ENCODE data around the gene ACD.
A peak's percentile ranks its signal among the peaks of the same experiment; 100 is the strongest.

Gene ACD

DNA sequence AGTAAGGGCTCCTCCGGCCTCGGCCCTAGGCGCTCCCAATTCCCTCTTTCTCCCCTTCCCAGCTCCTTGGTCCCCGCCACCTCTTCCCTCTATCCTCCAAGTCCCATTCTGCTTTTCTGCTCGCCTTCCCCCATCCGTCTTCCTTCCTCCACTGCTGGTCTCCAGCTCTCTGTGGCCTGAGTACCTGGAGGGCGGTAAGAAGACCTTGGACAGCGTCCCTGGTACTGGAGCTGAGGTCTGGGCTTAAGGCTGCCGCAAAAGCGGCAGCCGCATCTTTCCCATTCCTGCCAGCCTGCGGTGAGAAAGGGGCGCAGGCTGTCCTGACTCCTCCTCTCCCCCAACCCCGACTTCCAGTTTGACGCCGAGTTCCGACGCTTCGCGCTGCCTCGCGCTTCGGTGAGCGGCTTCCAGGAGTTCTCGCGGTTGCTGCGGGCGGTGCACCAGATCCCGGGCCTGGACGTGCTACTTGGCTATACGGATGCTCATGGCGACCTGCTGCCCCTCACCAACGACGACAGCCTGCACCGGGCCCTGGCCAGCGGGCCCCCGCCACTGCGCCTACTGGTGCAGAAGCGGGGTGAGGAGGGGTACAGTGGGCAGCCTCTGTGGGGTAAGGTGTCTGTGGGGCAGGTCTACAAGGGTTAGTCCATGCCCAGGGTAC is 1.2 kb upstream of the ACD start:
- DNase-seq, result peak; percentile 41

DNA sequence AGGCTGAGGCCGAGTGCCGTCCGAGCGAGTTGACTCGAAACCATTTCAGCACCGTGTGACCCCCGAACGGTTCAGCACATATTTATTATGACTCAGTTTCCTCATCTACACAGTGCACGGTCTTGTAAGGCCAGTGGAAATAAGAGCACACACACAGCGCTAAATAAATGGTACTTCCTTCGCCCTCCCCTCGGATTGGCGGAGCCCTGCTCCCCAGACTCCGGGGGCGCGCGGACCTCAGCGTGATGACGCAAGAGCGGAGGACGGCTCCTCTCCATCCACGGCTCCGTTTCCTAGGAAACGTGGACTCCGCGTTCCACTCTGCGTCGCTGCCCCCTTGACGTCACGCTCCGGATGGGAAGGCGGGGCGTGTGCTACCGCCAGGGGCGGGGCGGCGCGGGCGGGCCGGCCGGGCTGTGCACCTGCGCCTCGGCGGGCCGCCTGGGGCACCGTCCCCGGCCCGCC is 536 bp upstream of the ACD start, which contains the start of gene PARD6A:
Gene PARD6A (plus strand): TSS at position 397 of the 465 bp plus-strand sequence. CDS start 79 bp downstream, outside the sequence.
- peak; percentile 96 for DNase-seq

DNA sequence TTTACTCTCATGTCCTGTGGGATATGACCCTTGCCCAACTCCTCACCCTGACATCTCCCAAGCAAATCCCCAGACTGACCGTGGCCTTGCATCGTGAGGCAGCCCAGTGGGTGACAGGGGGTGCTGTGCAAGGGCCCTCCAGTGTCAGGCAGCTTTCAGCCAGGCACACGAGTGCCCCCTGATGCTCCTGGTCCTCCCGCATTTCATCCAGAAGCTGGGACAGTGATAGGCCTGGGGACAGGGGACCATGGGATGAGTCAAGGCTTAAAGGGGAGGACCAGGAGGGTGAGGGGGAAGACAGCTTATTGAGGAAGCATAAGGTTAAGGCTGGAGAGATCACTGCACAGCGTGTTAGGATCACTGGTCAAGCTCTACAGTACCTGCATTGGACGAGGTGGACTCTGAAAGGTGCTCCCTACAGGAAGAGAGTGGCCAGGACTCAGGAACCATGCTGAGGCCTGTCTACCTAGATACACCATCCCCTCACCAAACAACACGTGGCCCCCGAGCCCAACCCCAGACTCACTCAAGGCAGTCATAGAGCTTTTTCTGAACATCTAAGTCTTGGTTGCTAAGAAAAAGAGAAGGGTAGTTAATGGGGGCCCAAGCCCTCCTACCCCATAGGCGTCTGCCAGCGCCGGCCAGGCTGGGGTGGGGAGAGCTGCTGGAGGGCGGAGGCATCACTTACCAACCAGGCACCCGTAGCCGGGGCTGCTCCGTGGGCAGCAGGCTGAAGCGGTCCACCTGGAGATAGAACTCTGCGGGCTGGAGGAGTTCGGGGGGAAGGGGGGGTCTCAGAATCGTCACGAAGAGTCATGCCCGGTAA is 998 bp downstream of the ACD start:
- DNase-seq, result no peak

DNA sequence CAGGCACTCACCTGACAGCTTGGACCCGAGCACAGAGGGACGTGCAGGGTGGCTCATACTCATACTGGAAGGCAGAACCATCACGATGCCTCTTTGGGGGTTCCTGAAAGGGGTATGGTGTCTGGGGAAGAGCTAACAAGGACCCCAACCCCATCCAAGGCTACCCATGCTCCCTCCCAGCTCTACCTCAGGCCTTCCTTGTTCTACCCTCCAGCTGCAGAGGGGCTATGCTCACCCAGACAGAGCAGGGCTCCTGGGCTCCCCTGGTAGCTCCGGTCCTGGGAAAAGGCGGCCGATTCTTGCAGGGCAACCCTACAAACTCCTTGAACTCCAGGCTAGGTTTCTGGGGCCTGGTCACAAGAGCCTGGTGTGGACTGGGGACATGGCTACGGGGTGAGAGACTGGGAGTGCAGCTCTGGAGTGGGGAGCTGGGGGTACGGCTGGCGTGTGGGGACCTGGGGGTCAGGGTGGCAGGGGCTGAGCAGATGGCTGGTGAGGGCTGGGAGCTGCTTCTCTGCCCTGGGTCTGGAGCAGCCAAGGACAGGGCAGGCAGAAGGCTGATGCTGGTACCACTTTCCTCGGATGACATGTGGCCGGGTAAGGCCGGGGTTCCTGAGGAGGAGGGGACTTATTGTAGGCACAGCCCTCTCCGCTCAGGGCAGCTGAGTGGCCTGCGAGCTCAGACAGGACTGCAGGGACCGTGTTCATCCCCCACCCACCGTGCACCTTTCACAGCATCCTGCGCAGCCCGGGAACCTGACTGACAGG is 2.1 kb downstream of the ACD start:
- no peak for DNase-seq

DNA sequence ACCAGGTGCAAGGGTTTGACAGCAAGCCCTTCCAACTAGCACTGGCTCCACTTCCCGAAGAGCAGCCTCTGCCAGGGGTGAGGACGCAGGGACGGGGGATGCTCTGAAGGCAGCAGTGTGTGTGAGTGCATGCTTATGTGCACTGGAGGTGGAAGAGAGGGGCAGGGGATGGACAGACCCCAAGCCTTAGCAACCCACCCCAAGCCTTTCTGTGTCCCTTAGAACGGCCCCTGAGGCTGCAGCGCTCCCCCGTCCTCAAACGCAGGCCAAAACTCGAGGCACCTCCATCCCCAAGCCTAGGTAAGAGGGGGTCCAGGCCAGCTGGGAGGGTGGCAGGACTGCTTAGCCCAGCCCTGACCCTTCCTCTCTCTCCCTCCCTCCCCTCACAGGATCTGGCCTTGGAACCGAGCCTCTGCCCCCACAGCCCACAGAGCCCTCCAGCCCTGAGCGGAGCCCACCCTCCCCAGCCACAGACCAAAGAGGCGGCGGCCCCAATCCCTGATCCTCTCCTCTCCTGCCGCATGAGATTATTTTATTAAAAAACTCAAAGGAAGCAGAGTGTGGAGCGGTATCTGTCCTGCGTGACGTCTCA is 2.9 kb downstream of the ACD start:
- no peak for DNase-seq

GRCh38 chr16:67656344-67657016 is 3.6 kb downstream of the ACD start:
- no peak for DNase-seq

- DNase-seq, result no peak
Observed at GRCh38 chr16:67655363-67655762, 4.7 kb downstream of the ACD start.

DNA sequence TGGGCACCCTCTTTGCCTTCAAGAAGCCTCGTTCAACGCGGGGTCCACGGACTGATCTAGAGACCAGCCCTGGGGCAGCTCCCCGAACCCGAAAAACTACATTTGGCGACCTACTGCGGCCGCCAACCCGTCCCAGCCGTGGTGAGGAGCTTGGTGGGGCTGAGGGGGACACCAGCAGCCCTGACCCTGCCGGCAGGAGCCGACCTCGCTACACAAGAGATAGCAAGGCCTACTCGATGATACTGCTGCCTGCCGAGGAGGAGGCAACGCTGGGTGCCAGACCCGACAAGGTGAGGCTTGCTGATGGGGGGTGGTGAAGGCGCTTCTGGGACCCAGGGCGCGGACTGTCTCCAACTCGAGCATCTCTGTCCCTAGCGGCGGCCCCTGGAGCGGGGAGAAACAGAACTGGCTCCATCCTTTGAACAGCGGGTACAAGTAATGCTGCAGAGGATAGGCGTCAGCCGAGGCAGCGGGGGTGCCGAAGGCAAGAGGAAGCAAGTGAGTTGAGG is 5.6 kb downstream of the ACD start:
- DNase-seq, result no peak

DNA sequence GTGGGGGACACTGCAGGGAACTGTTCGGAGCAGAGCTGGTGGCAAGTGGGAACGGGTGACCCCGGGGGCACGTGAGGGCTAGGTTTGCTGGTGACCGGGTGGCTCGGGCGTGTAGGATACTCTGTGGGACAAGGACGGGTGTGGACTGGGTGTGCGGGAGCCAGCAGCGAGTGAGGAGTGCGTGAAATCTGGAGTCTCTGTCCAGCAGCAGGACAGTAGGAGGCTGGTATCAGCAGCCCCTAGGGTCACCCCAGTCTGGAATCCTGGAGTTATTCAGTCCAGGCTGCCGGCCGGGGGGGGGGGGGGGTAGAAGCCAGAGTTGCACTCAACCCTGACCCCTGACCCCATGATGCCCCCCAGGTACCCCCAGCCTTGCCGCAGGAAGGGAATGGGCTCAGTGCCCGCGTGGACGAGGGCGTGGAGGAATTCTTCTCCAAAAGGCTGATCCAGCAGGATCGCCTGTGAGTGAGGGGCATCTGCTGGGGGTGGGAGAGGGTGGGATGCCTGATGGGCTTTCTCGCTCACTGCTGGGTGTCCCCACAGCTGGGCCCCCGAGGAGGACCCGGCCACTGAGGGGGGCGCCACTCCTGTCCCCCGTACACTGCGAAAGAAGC is 6.2 kb downstream of the ACD start:
- DNase-seq, result no peak

- DNase-seq, result peak; percentile 35
Observed at GRCh38 chr16:67653128-67653788, 6.8 kb downstream of the ACD start.

GRCh38 chr16:67652578-67653127 is 7.4 kb downstream of the ACD start:
- peak; percentile 25 for DNase-seq

DNA sequence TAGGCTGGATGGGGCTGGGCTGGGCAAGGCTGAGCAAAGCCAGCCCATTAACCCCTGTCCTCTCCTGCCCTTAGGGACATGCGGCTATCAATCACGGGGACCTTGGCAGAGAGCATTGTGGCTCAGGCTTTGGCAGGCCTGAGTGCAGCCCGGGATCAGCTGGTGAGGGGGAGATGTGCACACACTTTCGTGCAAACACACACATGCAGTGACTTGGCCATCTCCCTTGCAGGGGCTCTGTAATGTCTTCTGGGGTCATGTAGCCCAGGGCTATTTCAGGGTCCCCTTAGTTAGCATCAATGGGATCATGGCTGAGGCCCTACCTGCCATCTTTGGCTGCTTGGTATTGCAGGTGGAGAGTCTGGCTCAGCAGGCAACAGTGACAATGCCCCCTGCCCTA is 8.2 kb downstream of the ACD start:
- DNase-seq, result no peak

- DNase-seq, result no peak
Observed at GRCh38 chr16:67651039-67651438, 9.0 kb downstream of the ACD start.

DNA sequence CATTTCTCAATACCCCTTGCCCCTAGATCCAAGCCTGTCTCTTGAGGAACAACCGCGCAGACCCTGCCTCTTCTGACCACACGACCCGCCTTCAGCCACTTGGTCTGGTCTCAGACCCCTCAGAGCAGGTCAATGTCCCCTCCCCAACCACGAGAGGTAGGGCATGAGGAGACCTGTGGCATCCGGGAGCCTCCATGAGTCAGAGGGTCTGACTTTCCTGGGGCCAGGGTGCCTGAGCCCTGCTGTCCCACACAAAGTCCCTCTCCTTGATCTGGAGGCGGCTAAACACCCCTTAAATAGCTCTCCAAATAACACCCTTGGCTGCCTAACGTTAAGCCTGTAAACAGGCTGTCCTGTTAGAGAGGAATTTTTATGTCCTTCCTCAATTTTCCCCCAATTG is 10.0 kb downstream of the ACD start:
- no peak for DNase-seq

DNA sequence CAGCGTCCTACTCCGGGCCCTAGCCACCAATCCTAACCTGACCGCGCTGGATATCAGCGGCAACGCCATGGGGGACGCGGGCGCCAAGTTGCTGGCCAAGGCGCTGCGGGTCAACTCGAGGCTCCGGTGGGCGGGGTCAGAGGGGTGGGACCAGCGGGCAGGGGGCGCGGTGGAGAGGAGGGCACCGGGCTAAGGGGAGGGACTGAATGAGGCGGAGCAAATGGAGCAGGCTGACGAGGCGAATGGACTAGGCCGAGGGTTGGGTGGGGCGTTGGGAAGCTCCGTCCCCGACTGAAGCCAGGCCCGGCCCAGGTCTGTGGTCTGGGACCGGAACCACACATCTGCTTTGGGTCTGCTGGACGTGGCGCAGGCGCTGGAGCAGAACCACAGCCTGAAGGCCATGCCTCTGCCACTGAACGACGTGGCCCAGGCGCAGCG is 10.5 kb downstream of the ACD start:
- DNase-seq, result no peak

- no peak for DNase-seq
Observed at GRCh38 chr16:67648764-67649407, 11.2 kb downstream of the ACD start.

GRCh38 chr16:67648088-67648763 is 11.8 kb downstream of the ACD start:
- DNase-seq, result no peak

- DNase-seq, result no peak
Observed at GRCh38 chr16:67647681-67648080, 12.4 kb downstream of the ACD start.

DNA sequence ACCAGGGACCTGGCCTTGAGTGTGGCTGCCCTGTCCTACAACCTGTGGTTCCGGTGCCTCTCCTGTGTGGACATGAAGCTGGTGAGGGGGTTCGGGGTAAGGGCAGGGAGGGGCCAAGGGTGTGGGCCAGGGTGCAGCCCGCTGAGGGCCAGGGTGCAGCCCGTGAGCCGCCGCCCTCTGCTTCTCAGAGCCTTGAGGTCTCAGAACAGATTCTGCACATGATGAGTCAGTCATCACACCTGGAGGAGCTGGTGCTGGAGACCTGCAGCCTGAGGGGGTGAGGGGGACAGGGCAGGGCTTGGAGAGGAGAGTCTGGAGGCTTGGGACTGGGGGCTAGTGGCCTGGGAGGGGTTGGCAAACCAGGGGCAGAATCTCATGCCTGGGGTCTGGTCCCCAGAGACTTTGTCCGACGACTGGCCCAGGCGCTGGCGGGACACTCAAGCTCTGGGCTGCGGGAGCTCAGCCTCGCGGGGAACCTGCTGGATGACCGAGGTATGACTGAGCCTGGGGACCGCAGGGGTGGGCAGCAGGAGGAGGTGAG is 12.9 kb downstream of the ACD start:
- no peak for DNase-seq

Measured in EL (cell line).